CD14-positive monocyte (primary cell): ENCODE results near the gene DELE1. TPM values are rescaled to one million over a fixed set of nuclear protein-coding genes. Genes with fewer than 3 reads are reported as not detected.

Experiments
- DNase-seq, 3 donors: peaks; one replicate each; pipeline ENCODE4 v3.0.0-alpha.2; 2011 to 2022
- H2AFZ ChIP-seq: 2 replicates; pipeline ENCODE4 v1.6.0; 2012; ENCODE audit warnings: mild to moderate bottlenecking, low read depth, low read length, inconsistent platforms; ENCODE audit not compliant: insufficient read depth, poor library complexity, severe bottlenecking
- H3K27ac ChIP-seq, 2 donors: 1 replicate in 1 of 2; 2 replicates in 1 of 2; pipeline ENCODE4 v1.5.1; 2012 to 2013; ENCODE audit warnings: low read length in 2 of 2, control low read depth in 1 of 2, inconsistent platforms in 1 of 2, low read depth in 1 of 2, mild to moderate bottlenecking in 1 of 2
- H3K27me3 ChIP-seq, 2 donors: one replicate each; pipeline versions ENCODE4 v1.6.0 to v1.6.1; 2011 to 2013; ENCODE audit warnings: low read length in 2 of 2; ENCODE audit not compliant: control insufficient read depth in 2 of 2, insufficient read depth in 2 of 2
- H3K36me3 ChIP-seq, 2 donors: replicated peaks in 1 of 2; 1 replicate in 1 of 2; 2 replicates in 1 of 2; pipeline versions ENCODE4 v1.5.1 to v1.6.1; 2012 to 2013; ENCODE audit warnings: low read length in 2 of 2, control low read depth in 1 of 2, inconsistent platforms in 1 of 2, mild to moderate bottlenecking in 1 of 2; ENCODE audit not compliant: insufficient read depth in 2 of 2, control insufficient read depth in 1 of 2
- H3K4me1 ChIP-seq, 2 donors: 1 replicate in 1 of 2; 2 replicates in 1 of 2; pipeline versions ENCODE4 v1.5.1 to v1.6.1; 2012 to 2013; ENCODE audit warnings: low read length in 2 of 2, control low read depth in 1 of 2, inconsistent platforms in 1 of 2, mild to moderate bottlenecking in 1 of 2, moderate library complexity in 1 of 2; ENCODE audit not compliant: insufficient read depth in 2 of 2, control insufficient read depth in 1 of 2
- H3K4me2 ChIP-seq: replicated peaks from 2 replicates; pipeline ENCODE3; 2012; ENCODE audit warnings: low read length, moderate library complexity, mild to moderate bottlenecking; ENCODE audit not compliant: poor library complexity, severe bottlenecking; ENCODE audit errors: extremely low read depth
- H3K4me3 ChIP-seq, 3 experiments: fragments of 200-600 bp in 1 of 3; sonication (generic) in 1 of 3; replicated peaks in 1 of 3; 1 replicate in 2 of 3; 2 replicates in 1 of 3; pipeline ENCODE4 v1.5.1; 2011 to 2013; ENCODE audit warnings: low read length in 3 of 3, mild to moderate bottlenecking in 3 of 3, control low read depth in 2 of 3, low read depth in 2 of 3, inconsistent platforms in 1 of 3, moderate library complexity in 1 of 3
- H3K79me2 ChIP-seq: 2 replicates; pipeline ENCODE4 v1.6.0; 2012; ENCODE audit warnings: mild to moderate bottlenecking, control low read depth, inconsistent platforms, low read length, moderate library complexity; ENCODE audit not compliant: insufficient read depth
- H3K9ac ChIP-seq: 2 replicates; pipeline ENCODE4 v1.6.0; 2017; ENCODE audit warnings: low read length, mild to moderate bottlenecking; ENCODE audit not compliant: insufficient read depth, poor library complexity, severe bottlenecking
- H3K9me3 ChIP-seq, 2 donors: replicated peaks in 1 of 2; 1 replicate in 1 of 2; 2 replicates in 1 of 2; pipeline versions ENCODE4 v1.5.1 to v1.6.1; 2012 to 2013; ENCODE audit warnings: low read length in 2 of 2, control low read depth in 1 of 2; ENCODE audit not compliant: control insufficient read depth in 1 of 2, insufficient read depth in 1 of 2
- H4K20me1 ChIP-seq: 2 replicates; pipeline ENCODE4 v1.6.0; 2012; ENCODE audit warnings: mild to moderate bottlenecking, low read length, control low read depth, moderate library complexity; ENCODE audit not compliant: insufficient read depth
- H3K27ac Mint-ChIP-seq, 7 donors: one replicate each; pipeline ENCODE4 v1.8.0; 2020; ENCODE audit warnings: mild to moderate bottlenecking in 7 of 7, mixed read lengths in 7 of 7, moderate library complexity in 6 of 7, inconsistent platforms in 2 of 7
- H3K27me3 Mint-ChIP-seq, 3 donors: one replicate each; pipeline ENCODE4 v1.8.0; 2021 to 2022; ENCODE audit warnings: low read depth in 3 of 3, mild to moderate bottlenecking in 3 of 3, mixed read lengths in 3 of 3, moderate library complexity in 3 of 3, inconsistent platforms in 1 of 3
- H3K36me3 Mint-ChIP-seq, 2 donors: one replicate each; pipeline ENCODE4 v1.8.0; 2020; ENCODE audit warnings: mixed read lengths in 2 of 2, inconsistent platforms in 1 of 2, mild to moderate bottlenecking in 1 of 2
- H3K4me1 Mint-ChIP-seq: one replicate; pipeline ENCODE4 v1.8.0; 2020; ENCODE audit warnings: mild to moderate bottlenecking, mixed read lengths
- H3K4me3 Mint-ChIP-seq, 2 donors: one replicate each; pipeline ENCODE4 v1.8.0; 2020; ENCODE audit warnings: mild to moderate bottlenecking in 2 of 2, mixed read lengths in 2 of 2, moderate library complexity in 1 of 2
- H3K9me3 Mint-ChIP-seq, 7 donors: one replicate each; pipeline ENCODE4 v1.8.0; 2020 to 2022; ENCODE audit warnings: mixed read lengths in 7 of 7, mild to moderate bottlenecking in 6 of 7, moderate library complexity in 6 of 7, inconsistent platforms in 2 of 7
- WGBS: methylation state at CpG from one replicate; pipeline ENCODE4 v1.1.5; 2013; ENCODE audit warnings: missing lambda C conversion rate; ENCODE audit not compliant: insufficient coverage; 5-methylcytosine and 5-hydroxymethylcytosine counted together
- intact Hi-C, 2 donors: fragments of 100-400 bp; cut with micrococcal nuclease; formaldehyde crosslinking; loops; one replicate each; pipeline versions ENCODE4 v1.15.0 to v1.15.1; 2023
- polyA plus RNA-seq, 3 donors: library from polyadenylated mRNA; depleted of rRNA in 1 of 3; unstranded in 2 of 3; stranded (reverse) in 1 of 3; fragments of 300-500 nt in 2 of 3; fragments of >200 nt in 1 of 3; fragmentation: Illumina TruSeq in 2 of 3; gene quantifications; 1 replicate in 2 of 3; 2 replicates in 1 of 3; pipeline ENCODE4 v1.2.3, GENCODE V29; 2012 to 2021
- TF ChIP-seq, protein P1 (sequence below): fragments of 200-600 bp; IDR thresholded peaks from one replicate; pipeline ENCODE4 v1.8.0; 2022; ENCODE audit warnings: antibody characterized with exemption, mild to moderate bottlenecking

Gene DELE1
- polyA plus RNA-seq, 3 donors, result 47.3 to 140 (median 49.6) TPM

DNA sequence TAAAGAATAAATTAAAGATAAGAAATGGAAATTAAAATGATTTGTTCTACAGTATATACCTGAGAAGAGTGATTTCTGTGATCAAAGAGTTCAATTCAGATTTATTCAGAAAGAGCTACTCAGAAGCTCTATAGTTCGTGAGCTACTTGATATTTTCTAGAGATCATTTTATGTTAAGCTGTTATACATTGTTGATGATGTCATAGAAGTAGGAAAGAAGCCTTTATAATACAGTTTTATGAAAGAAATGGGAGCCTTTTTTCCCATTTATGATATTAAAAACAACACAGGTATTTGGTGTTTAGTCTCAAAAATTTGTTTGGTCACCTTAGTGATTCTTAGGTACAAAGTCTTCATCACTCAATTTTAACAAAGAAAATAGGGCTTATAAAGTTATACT is 66.0 kb downstream of the DELE1 start:
- intact Hi-C loops, result no loop called here
- peaks cover 64 to 76% of the 10 kb centered on the region in 2 donors for H3K36me3 Mint-ChIP-seq
- no CpG with 5 or more reads among the region's 1 CpG for WGBS

More for the DNA sequence above, 66.0 kb downstream of the DELE1 start:
- TF ChIP-seq, protein P1, sequence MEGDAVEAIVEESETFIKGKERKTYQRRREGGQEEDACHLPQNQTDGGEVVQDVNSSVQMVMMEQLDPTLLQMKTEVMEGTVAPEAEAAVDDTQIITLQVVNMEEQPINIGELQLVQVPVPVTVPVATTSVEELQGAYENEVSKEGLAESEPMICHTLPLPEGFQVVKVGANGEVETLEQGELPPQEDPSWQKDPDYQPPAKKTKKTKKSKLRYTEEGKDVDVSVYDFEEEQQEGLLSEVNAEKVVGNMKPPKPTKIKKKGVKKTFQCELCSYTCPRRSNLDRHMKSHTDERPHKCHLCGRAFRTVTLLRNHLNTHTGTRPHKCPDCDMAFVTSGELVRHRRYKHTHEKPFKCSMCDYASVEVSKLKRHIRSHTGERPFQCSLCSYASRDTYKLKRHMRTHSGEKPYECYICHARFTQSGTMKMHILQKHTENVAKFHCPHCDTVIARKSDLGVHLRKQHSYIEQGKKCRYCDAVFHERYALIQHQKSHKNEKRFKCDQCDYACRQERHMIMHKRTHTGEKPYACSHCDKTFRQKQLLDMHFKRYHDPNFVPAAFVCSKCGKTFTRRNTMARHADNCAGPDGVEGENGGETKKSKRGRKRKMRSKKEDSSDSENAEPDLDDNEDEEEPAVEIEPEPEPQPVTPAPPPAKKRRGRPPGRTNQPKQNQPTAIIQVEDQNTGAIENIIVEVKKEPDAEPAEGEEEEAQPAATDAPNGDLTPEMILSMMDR, result no peak
- H3K27ac ChIP-seq, result no peak overlapping the region
- no peak overlapping the region for H3K4me2 ChIP-seq
- no peak overlapping the region for H3K9ac ChIP-seq
- H2AFZ ChIP-seq, result no peak overlapping the region
- peaks cover 68 to 88% of the 10 kb centered on the region in 2 donors for H3K36me3 ChIP-seq
- no peaks in the 10 kb centered on the region for H3K4me1 Mint-ChIP-seq
- H3K4me3 ChIP-seq, result no peak overlapping the region
- no peak for DNase-seq
- H3K4me1 ChIP-seq, result no peaks in the 10 kb centered on the region
- H3K27ac Mint-ChIP-seq, result no peak overlapping the region
- H3K9me3 ChIP-seq, result no peaks in the 10 kb centered on the region
- peaks cover 6% of the 10 kb centered on the region for H4K20me1 ChIP-seq
- H3K9me3 Mint-ChIP-seq, result no peaks in the 10 kb centered on the region
- no peaks in the 10 kb centered on the region for H3K27me3 ChIP-seq
- H3K27me3 Mint-ChIP-seq, result no peaks in the 10 kb centered on the region
- no peak overlapping the region for H3K4me3 Mint-ChIP-seq
- no peaks in the 10 kb centered on the region for H3K79me2 ChIP-seq

Other genes starting within 250 kb of the DELE1 start
- 10 to 100 TPM in 1 of 3 donors, 1 to 10 TPM in 2; 1.2 to 18.2 (median 2.2) TPM for gene ARAP3, start 241.6 kb upstream of the DELE1 start, polyA plus RNA-seq
- not detected for gene PCDH1, start 45.5 kb upstream of the DELE1 start, polyA plus RNA-seq
- gene PCDH12, start 34.3 kb downstream of the DELE1 start, polyA plus RNA-seq, result 1 to 10 TPM in 1 of 3 donors, under 1 TPM in 2; 0.20 to 1.2 (median 0.90) TPM
- gene RNF14, start 45.2 kb downstream of the DELE1 start, polyA plus RNA-seq, result 10 to 100 TPM in 2 of 3 donors, 1 to 10 TPM in 1; 9.7 to 52.8 (median 31.2) TPM
- gene GNPDA1, start 89.2 kb downstream of the DELE1 start, polyA plus RNA-seq, result 10 to 100 TPM; 14.6 to 47.6 (median 24.3) TPM
- gene NDFIP1, start 184.9 kb downstream of the DELE1 start, polyA plus RNA-seq, result 10 to 100 TPM; 18.4 to 44.4 (median 44.0) TPM